Karpas-422 (cell line): ENCODE measurements around the gene RPL7A. TPM values are rescaled to one million over a fixed set of nuclear protein-coding genes. Genes with fewer than 3 reads are reported as not detected.

ENCODE experiments used
- DNase-seq: peaks from one replicate; pipeline ENCODE4 v3.0.0-alpha.2; 2015
- H2AFZ ChIP-seq: fragments of 200-600 bp; sonication (generic); 2 replicates; pipeline ENCODE4 v1.6.1; 2014; ENCODE audit warnings: antibody characterized with exemption, low read length, mixed read lengths
- H3K27ac ChIP-seq: fragments of 200-600 bp; sonication (generic); 2 replicates; pipeline ENCODE4 v1.5.1; 2014; ENCODE audit warnings: mild to moderate bottlenecking, low read length, moderate library complexity
- H3K27me3 ChIP-seq: fragments of 200-600 bp; sonication (generic); 2 replicates; pipeline ENCODE4 v1.6.1; 2014; ENCODE audit warnings: low read length, mixed read lengths
- H3K36me3 ChIP-seq: fragments of 200-600 bp; sonication (generic); 2 replicates; pipeline ENCODE4 v1.6.1; 2014; ENCODE audit warnings: low read length, mixed read lengths; ENCODE audit not compliant: insufficient read depth
- H3K4me1 ChIP-seq: fragments of 200-600 bp; sonication (generic); 2 replicates; pipeline ENCODE4 v1.6.1; 2014; ENCODE audit warnings: mild to moderate bottlenecking, low read length, mixed read lengths
- H3K4me2 ChIP-seq: fragments of 200-600 bp; sonication (generic); 2 replicates; pipeline ENCODE4 v1.6.1; 2014; ENCODE audit warnings: low read length, low read depth, mild to moderate bottlenecking; ENCODE audit not compliant: poor library complexity, severe bottlenecking
- H3K4me3 ChIP-seq: fragments of 200-600 bp; sonication (generic); 2 replicates; pipeline ENCODE4 v1.5.1; 2014; ENCODE audit warnings: mild to moderate bottlenecking, antibody characterized with exemption, low read length, mixed read lengths
- H3K79me2 ChIP-seq: fragments of 200-600 bp; sonication (generic); 2 replicates; pipeline ENCODE4 v1.6.1; 2014; ENCODE audit warnings: mild to moderate bottlenecking, low read length, mixed read lengths
- H3K9ac ChIP-seq: fragments of 200-600 bp; sonication (generic); 2 replicates; pipeline ENCODE4 v1.6.0; 2014; ENCODE audit warnings: low read length
- H3K9me2 ChIP-seq: fragments of 200-600 bp; sonication (generic), shearing (Covaris generic); replicated peaks from 2 replicates; pipeline ENCODE4 v1.6.0; 2014; ENCODE audit warnings: mild to moderate bottlenecking, low read length, moderate library complexity; ENCODE audit not compliant: insufficient read depth
- H3K9me3 ChIP-seq: fragments of 300-700, 200-600 bp; sonication (generic); 2 replicates; pipeline ENCODE4 v1.6.1; 2014; ENCODE audit warnings: low read length, mixed read lengths
- H4K20me1 ChIP-seq: fragments of 200-600 bp; sonication (generic); 2 replicates; pipeline ENCODE4 v1.6.1; 2014; ENCODE audit warnings: mild to moderate bottlenecking, antibody characterized with exemption, low read length, low read depth; ENCODE audit not compliant: insufficient read depth
- small RNA-seq: library from RNA; depleted of rRNA; stranded (forward); fragments of <200 nt; gene quantifications from one replicate; pipeline ENCODE3, GENCODE V24; 2014
- total RNA-seq: library from RNA; depleted of rRNA; stranded (reverse); fragments of >200 nt; shearing (Covaris generic); gene quantifications from 2 replicates; pipeline ENCODE4 v1.2.3, GENCODE V29; 2014; ENCODE audit warnings: low replicate concordance; rRNA removed

The RPL7A gene
- total RNA-seq, 1 experiment from 2014 or later: 2,407 TPM

DNA sequence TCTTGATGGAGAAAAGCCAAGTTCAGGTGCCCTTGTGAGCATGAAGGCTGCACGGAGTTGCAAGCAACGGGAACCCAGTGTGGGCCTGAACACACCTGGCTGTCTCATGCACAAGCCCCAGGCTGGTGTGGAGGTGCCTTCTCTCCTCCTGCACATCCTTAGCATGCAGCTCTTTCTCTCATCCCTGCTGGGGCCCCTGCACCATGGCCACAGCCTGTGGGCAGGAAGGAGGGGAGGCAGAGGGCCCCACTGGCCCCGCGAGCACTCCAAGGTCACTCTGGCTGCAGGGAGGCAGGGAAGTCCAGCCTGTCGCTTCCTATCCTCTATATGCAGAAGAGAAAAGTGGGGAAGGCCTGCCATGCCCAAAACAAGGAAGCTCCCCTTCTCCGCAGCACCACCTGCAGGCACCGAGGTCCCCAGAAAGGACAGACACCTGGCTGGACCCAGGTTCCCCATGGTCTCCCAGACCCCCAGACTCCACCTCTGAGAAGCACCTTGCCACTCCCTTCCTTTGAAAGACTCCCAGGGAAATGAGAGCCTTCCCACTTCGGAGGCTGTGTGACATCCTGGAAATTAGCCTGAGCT, 46.8 kb downstream of the RPL7A start:
- Histone ChIP-seq H3K36me3 (no peaks in the 10 kb centered on the region), H2AFZ (no peak overlapping the region), H3K79me2 (no peaks in the 10 kb centered on the region), H3K9me3 (no peaks in the 10 kb centered on the region), H3K9me2 (no peaks in the 10 kb centered on the region), H3K4me2 (no peak overlapping the region), H3K4me3 (no peak overlapping the region), H4K20me1 (no peaks in the 10 kb centered on the region), H3K27ac (no peak overlapping the region), H3K4me1 (no peaks in the 10 kb centered on the region), H3K9ac (no peak overlapping the region), H3K27me3 (no peaks in the 10 kb centered on the region)
- DNase-seq: no peak

DNA sequence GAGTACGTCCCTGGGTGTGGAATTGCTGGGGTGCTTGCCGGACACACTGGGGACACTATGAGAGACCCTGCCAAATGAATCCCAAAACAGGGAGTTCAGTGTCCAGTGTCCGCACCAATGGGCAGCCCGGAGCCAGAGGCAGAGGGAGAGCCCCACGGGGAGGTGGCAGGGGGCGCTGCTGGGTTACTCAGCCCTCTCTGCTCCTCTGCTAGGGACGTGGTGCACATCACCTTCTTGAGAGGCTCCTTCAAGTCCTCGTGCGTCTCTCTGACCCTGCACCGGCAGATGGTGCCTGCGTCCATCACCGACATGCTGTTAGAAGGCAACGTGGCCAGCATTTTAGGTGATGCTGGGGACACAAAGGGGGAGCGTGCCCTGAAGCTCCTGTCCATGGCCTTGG, 48.9 kb downstream of the RPL7A start:
- no peaks in the 10 kb centered on the region for H3K27me3 ChIP-seq
- H2AFZ ChIP-seq: no peak overlapping the region
- no peaks in the 10 kb centered on the region for H3K36me3 ChIP-seq

DNA sequence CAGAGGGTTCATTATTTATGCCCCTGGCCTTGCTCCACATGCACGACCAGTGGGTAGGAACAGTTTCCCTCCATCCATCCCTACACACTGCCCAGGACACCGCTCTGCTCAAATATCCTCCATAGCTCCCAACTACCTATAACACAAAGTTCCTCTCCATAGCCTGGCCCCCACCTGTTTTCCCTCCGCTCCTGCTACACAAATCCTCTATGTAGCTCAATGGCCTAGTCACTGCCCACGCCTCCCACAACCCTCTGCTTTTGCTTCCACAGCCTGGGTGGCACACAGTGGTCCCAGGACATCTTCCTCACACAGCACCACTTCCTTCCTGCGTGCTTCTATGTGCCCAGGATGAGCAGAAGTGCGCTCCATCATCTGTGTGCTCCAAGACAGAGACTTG, 49.4 kb downstream of the RPL7A start:
- H3K9me3 ChIP-seq: no peaks in the 10 kb centered on the region
- DNase-seq: no peak
- H3K4me1 ChIP-seq: no peaks in the 10 kb centered on the region
- no peaks in the 10 kb centered on the region for H3K36me3 ChIP-seq
- H4K20me1 ChIP-seq: no peaks in the 10 kb centered on the region
- H3K4me2 ChIP-seq: no peak overlapping the region
- H3K27me3 ChIP-seq: no peaks in the 10 kb centered on the region
- H3K9ac ChIP-seq: no peak overlapping the region
- no peak overlapping the region for H3K27ac ChIP-seq
- H3K79me2 ChIP-seq: no peaks in the 10 kb centered on the region
- no peak overlapping the region for H2AFZ ChIP-seq
- H3K4me3 ChIP-seq: no peak overlapping the region
- no peaks in the 10 kb centered on the region for H3K9me2 ChIP-seq

More for the DNA sequence above, 48.9 kb downstream of the RPL7A start:
- H3K4me1 ChIP-seq: no peaks in the 10 kb centered on the region
- H3K79me2 ChIP-seq: no peaks in the 10 kb centered on the region
- H3K9me3 ChIP-seq: no peaks in the 10 kb centered on the region
- DNase-seq: peak; percentile 53
- no peak overlapping the region for H3K27ac ChIP-seq
- H4K20me1 ChIP-seq: no peaks in the 10 kb centered on the region
- H3K4me2 ChIP-seq: no peak overlapping the region
- H3K4me3 ChIP-seq: no peak overlapping the region
- H3K9me2 ChIP-seq: no peaks in the 10 kb centered on the region
- no peak overlapping the region for H3K9ac ChIP-seq

DNA sequence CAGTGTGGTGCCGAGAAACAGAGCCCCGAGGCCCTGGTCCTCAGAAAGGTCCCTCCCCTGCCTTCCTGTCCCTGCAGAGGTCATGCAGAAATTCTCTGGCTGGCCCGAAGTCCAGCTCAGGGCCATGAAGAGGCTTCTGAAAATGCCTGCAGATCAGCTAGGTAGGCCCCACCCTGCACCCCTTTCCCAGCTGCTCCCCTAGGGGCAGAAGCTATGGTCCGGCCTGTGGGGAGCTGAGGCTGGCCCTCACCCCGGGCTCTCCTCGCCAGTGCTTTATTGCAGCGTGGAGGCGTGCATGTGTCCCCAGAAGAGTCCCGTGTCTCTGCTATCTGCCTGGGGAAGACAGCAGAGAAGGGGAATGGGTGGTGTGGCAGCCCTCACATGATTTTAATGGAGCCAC, 49.9 kb downstream of the RPL7A start:
- no peaks in the 10 kb centered on the region for H3K9me2 ChIP-seq
- no peaks in the 10 kb centered on the region for H3K4me1 ChIP-seq
- no peak overlapping the region for H3K9ac ChIP-seq
- H3K4me3 ChIP-seq: no peak overlapping the region
- no peaks in the 10 kb centered on the region for H3K36me3 ChIP-seq
- H2AFZ ChIP-seq: no peak overlapping the region
- H3K27ac ChIP-seq: no peak overlapping the region
- H3K4me2 ChIP-seq: no peak overlapping the region
- DNase-seq: no peak
- no peaks in the 10 kb centered on the region for H3K27me3 ChIP-seq
- H3K79me2 ChIP-seq: no peaks in the 10 kb centered on the region
- no peaks in the 10 kb centered on the region; the same call in 1 of the 2 replicates for H4K20me1 ChIP-seq
- no peaks in the 10 kb centered on the region for H3K9me3 ChIP-seq

DNA sequence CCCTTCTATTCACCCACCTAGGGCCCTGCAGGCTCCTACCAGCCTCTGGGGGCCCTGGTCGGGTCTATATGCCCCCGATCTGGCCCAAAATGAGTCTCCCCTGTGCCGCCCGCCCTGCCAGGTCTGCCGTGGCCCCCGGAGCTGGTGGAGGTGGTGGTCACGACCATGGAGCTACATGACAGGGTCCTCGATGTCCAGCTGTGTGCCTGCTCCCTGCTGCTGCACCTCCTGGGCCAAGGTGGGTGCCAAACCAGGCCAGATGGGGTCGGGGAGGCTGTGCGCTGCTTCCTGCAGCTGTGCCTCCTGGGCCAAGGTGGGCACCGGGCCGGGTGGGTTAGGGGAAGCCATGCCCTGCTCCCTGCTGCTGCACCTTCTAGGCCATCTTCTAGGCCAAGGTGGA, 52.3 kb downstream of the RPL7A start:
- Histone ChIP-seq H2AFZ (no peak overlapping the region), H3K27ac (no peak overlapping the region), H3K9me2 (no peaks in the 10 kb centered on the region), H3K9ac (no peak overlapping the region), H3K4me1 (no peaks in the 10 kb centered on the region), H4K20me1 (no peaks in the 10 kb centered on the region; the same call in 1 of the 2 replicates), H3K4me3 (no peak overlapping the region), H3K79me2 (no peaks in the 10 kb centered on the region), H3K9me3 (no peaks in the 10 kb centered on the region), H3K36me3 (peaks cover 4% of the 10 kb centered on the region; the same call in 1 of the 2 replicates), H3K27me3 (no peaks in the 10 kb centered on the region), H3K4me2 (no peak overlapping the region)
- DNase-seq: no peak

Small RNA genes within 50 kb of the gene (small RNA-seq; reads per million reads assigned to genes)
- gene RF00019: not detected
- gene SNORD24: not detected
- gene SNORD36A: not detected
- not detected for gene SNORD36B
- not detected for gene SNORD36C

Other genes starting within 250 kb of the RPL7A start
- gene RALGDS, start 227.0 kb upstream of the RPL7A start, total RNA-seq: 69.2 and 99.2 TPM in 2 replicates
- 5.2 TPM in 2 replicates for gene GBGT1, start 184.3 kb upstream of the RPL7A start, total RNA-seq
- not detected in 2 replicates for gene OBP2B, start 139.0 kb upstream of the RPL7A start, total RNA-seq
- not detected in 2 replicates for gene ABO, start 73.0 kb upstream of the RPL7A start, total RNA-seq
- gene SURF6, start 12.0 kb upstream of the RPL7A start, total RNA-seq: 5.6 and 22.9 TPM in 2 replicates
- gene MED22, start 87 bp upstream of the RPL7A start, total RNA-seq: 13.6 and 30.6 TPM in 2 replicates
- gene SURF1, start 8.3 kb downstream of the RPL7A start, total RNA-seq: 35.6 and 40.0 TPM in 2 replicates
- 20.0 and 52.9 TPM in 2 replicates for gene SURF2, start 8.3 kb downstream of the RPL7A start, total RNA-seq
- gene SURF4, start 27.8 kb downstream of the RPL7A start, total RNA-seq: 81.1 and 84.1 TPM in 2 replicates
- gene STKLD1, start 28.1 kb downstream of the RPL7A start, total RNA-seq: 0.93 and 0.97 TPM in 2 replicates
- gene REXO4, start 69.8 kb downstream of the RPL7A start, total RNA-seq: 10.5 and 41.9 TPM in 2 replicates
- gene ADAMTS13, start 74.1 kb downstream of the RPL7A start, total RNA-seq: 0.34 and 1.3 TPM in 2 replicates
- 4.5 and 15.3 TPM in 2 replicates for gene CACFD1, start 111.8 kb downstream of the RPL7A start, total RNA-seq
- 10.6 and 32.0 TPM in 2 replicates for gene SLC2A6, start 130.9 kb downstream of the RPL7A start, total RNA-seq
- gene MYMK, start 176.7 kb downstream of the RPL7A start, total RNA-seq: not detected in 2 replicates
- gene ADAMTSL2, start 186.5 kb downstream of the RPL7A start, total RNA-seq: not detected in 2 replicates